Measurements from ENCODE around the gene ZACN. TPM values are rescaled to one million over a fixed set of nuclear protein-coding genes. Genes with fewer than 3 reads are reported as not detected.
"Not testable (repeated sequence)": the region's sequence is repeated elsewhere in the genome, so short reads cannot be mapped to it uniquely, and the experiment has no call there.

Gene ZACN
- total RNA-seq, 1 donor from 2014 or later = 14.1 TPM

DNA sequence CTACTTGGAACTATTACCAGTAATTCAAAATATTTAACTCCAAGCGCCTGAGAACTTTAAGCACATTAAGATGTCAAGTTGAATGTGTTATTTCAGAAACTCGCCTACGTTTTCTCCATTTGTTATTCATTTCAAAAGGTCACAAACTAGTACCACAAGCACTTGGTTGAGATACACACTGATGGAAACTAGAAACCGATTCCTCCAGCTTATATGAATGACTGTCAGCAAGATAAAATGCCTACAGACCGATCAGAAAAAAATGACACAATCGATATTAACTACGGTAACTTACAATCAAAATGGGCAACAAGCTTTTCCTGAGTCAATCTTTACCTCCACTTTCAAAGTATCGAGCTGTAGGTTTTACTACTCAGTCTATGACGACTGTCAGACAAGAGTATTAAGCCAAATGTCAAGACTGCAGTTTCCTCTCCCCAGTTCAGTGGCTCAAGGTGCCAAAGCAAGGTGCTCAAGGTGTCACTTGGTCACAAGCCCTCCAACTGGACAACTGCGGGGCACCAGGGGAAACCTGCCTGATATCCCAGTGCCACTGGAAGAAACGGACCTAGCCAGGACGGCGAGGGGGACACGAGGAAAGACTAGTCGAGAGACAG lies 7.3 kb upstream of the ZACN start:
- peaks cover 24% of the 10 kb centered on the region for H3K4me1 Mint-ChIP-seq (ENCODE audit: low read depth)
- peak overlapping the region; percentile 99 for H3K4me3 Mint-ChIP-seq (ENCODE audit: low read depth)
- no peaks in the 10 kb centered on the region for H3K9me3 Mint-ChIP-seq
- peaks cover 27% of the 10 kb centered on the region for H3K27me3 Mint-ChIP-seq (ENCODE audit: low read depth)
- no peak for DNase-seq (ENCODE audit: low spot score)
- peaks cover 37% of the 10 kb centered on the region for H3K36me3 Mint-ChIP-seq (ENCODE audit: low read depth)
- intact Hi-C loops (cut with micrococcal nuclease) = loop anchor here (2.0 to 10.0 kb wide), 5 partner anchors 31 to 316 kb away; partner anchors contain the start of genes EXOC7 and UNK
- H3K27ac Mint-ChIP-seq = peak overlapping the region; percentile 100

DNA sequence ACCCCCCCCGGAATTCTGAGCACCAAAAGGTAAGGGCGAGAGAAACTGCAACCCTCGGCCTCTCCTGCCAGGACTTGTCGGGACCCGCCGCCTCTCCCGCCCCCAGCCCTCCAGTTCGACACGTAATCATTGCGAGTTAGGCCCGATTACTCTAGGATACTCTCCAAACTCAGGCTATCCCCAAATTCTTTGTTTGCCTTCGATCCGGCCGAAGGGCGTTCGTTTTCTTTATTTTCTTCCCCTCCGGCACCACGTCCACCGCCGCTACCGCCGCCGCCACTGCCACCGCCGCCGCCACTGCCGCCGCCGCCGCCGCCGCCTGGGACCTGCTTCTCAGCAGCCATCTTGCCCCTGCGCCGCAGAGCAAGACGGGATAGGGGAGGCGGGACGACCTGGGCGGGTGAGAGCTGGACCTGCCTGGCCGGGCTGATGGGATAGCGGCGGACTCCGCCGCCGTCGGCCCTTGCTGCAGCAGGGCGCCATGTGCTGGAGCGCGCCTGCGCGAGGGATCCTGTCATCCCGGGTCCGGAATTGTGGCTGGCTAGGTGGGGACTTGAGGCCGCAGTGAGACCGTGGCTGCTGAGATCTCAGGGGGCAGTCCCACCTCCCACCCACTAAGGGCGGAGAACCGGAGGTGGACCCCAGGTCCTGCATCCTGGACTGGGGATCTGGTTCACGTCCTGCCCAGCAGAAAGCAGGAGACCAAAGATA lies 6.7 kb upstream of the ZACN start, which contains the start of gene SRP68:
Gene SRP68 (minus strand): TSS at position 370 of the 711 bp plus-strand sequence. CDS start 26 bp downstream, at position 344.
- peaks cover 26% of the 10 kb centered on the region for H3K4me1 Mint-ChIP-seq (ENCODE audit: low read depth)
- intact Hi-C loops (cut with micrococcal nuclease) = loop anchor here (2.0 to 10.0 kb wide), 3 partner anchors 30 to 315 kb away; partner anchors contain the start of genes EXOC7 and UNK
- peaks cover 34% of the 10 kb centered on the region for H3K27me3 Mint-ChIP-seq (ENCODE audit: low read depth)
- peak; percentile 82 for DNase-seq (ENCODE audit: low spot score)
- H3K27ac Mint-ChIP-seq = peak within 1 kb of the TSS; percentile 100
- peak within 1 kb of the TSS; percentile 99 for H3K4me3 Mint-ChIP-seq (ENCODE audit: low read depth)
- peaks cover 38% of the 10 kb centered on the region for H3K36me3 Mint-ChIP-seq (ENCODE audit: low read depth)
- H3K9me3 Mint-ChIP-seq = no peaks in the 10 kb centered on the region

DNA sequence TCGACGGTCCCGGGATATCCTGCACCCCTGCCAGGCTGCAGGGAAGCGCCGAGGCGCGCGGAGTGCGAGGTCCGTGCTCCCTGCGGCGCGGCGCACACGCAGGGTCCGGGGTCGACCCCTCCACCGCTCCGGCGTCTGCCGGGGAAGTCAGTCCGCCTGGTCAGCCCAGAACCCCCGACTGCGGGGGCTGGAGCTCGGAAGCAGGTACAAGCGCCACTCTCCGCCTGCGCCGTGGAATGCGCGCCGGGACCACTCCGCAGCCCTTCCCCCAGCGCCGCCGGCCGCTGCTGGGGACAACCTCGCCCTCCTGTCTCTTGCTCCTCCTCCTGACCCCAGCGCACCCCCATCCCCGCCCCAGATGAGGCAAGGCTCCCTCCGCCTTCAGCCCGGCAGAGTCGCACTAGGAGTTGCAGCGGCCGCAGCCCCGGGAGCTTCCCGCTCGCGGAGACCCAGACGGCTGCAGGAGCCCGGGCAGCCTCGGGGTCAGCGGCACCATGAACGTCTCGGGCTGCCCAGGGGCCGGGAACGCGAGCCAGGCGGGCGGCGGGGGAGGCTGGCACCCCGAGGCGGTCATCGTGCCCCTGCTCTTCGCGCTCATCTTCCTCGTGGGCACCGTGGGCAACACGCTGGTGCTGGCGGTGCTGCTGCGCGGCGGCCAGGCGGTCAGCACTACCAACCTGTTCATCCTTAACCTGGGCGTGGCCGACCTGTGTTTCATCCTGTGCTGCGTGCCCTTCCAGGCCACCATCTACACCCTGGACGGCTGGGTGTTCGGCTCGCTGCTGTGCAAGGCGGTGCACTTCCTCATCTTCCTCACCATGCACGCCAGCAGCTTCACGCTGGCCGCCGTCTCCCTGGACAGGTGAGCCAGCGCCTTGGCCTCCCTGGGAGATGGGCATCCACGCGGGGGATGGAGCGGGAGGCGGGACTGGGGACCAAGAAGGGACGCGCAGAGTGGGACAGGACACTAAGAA lies 4.3 kb upstream of the ZACN start, which contains the start of gene GALR2:
Gene GALR2 (plus strand): TSS at position 392 of the 974 bp plus-strand sequence. CDS start 103 bp downstream, at position 495.
- Mint-ChIP-seq H3K4me1 (ENCODE audit: low read depth) (peaks cover 23% of the 10 kb centered on the region), H3K36me3 (ENCODE audit: low read depth) (peaks cover 29% of the 10 kb centered on the region), H3K9me3 (no peaks in the 10 kb centered on the region), H3K4me3 (ENCODE audit: low read depth) (peak within 1 kb of the TSS; percentile 61), H3K27me3 (ENCODE audit: low read depth) (peaks cover 50% of the 10 kb centered on the region), H3K27ac (no peak within 1 kb of the TSS)
- no peak for DNase-seq (ENCODE audit: low spot score)
- intact Hi-C loops (cut with micrococcal nuclease) = loop anchor here (5.0 to 10.0 kb wide), 2 partner anchors 290 to 313 kb away; partner anchors contain the start of gene UNK

DNA sequence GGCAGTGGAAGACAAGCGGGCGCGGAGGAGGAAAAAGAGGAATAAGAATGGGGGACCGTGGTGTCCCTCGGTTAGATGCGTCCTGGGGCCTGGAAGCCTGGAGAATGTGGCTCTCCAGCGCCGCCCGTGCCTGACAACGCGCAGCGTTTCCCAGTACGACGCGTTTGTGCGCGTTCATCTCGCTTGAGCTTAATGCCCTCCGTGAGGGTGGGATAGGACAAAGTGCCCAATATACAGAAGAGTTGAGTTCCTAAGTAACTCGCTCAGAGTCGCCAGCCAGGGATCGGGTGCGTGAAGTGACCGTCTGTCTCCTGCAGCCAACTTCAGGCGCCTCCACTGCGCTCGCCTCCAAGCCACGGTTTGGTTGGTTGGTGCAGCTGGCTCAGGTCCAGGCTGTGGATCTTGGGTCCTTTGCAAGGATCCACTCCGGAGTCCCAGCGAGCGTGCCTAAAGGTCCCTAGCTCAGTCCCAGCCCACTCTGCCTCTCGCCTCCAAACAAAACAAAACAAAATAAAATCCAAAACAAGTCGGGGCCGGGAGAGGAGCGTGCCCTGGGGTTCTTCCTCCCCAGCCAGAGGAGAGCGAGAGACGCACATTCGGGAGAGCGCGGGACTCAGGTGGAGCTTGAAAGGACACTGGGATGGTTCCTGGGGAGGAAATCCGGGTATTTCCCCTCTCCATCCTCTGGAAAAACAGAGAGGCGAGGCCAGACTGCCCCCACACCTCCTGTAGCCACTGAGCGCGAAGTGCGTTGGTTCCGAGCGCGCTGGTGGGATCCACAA lies 3.4 kb upstream of the ZACN start:
- Mint-ChIP-seq H3K27ac (no peak overlapping the region), H3K27me3 (ENCODE audit: low read depth) (peaks cover 50% of the 10 kb centered on the region), H3K4me1 (ENCODE audit: low read depth) (peaks cover 16% of the 10 kb centered on the region), H3K4me3 (ENCODE audit: low read depth) (peak overlapping the region; percentile 61), H3K36me3 (ENCODE audit: low read depth) (peaks cover 20% of the 10 kb centered on the region), H3K9me3 (no peaks in the 10 kb centered on the region)
- intact Hi-C loops (cut with micrococcal nuclease) = loop anchor here (10.0 kb wide), 1 partner anchor 291 kb away; the partner anchor contains the start of gene UNK
- no peak for DNase-seq (ENCODE audit: low spot score)

DNA sequence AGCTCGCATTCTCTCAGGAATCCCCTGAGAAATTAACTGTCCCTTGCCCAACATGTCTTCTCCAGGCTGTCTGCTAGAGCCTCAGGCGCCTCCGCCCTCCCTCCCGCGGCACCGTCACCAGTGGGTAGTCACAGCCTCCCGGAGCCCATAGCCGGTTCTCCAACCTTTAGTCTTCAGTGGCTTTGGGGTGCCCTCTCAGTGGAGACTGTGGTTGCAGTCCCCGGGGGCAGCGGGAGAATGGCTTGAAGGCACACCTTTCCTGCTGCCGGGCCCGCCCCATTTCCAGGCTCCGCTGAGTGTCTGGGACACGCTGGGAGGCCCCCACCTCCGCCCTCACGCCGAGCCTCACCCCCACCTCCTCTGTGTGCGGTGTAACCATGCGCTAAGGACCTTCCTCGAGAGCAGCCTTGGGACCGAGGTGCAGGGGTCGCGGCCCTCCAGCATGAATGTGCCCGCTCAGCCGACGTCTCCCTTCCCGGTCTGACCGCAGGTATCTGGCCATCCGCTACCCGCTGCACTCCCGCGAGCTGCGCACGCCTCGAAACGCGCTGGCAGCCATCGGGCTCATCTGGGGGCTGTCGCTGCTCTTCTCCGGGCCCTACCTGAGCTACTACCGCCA lies 2.7 kb upstream of the ZACN start:
- Mint-ChIP-seq H3K27ac (no peak overlapping the region), H3K4me3 (ENCODE audit: low read depth) (peak overlapping the region; percentile 73), H3K36me3 (ENCODE audit: low read depth) (peaks cover 16% of the 10 kb centered on the region), H3K27me3 (ENCODE audit: low read depth) (peaks cover 50% of the 10 kb centered on the region), H3K9me3 (no peaks in the 10 kb centered on the region), H3K4me1 (ENCODE audit: low read depth) (peaks cover 14% of the 10 kb centered on the region)
- DNase-seq (ENCODE audit: low spot score) = no peak
- intact Hi-C loops (cut with micrococcal nuclease) = loop anchor here (10.0 kb wide), 1 partner anchor 291 kb away; the partner anchor contains the start of gene UNK

DNA sequence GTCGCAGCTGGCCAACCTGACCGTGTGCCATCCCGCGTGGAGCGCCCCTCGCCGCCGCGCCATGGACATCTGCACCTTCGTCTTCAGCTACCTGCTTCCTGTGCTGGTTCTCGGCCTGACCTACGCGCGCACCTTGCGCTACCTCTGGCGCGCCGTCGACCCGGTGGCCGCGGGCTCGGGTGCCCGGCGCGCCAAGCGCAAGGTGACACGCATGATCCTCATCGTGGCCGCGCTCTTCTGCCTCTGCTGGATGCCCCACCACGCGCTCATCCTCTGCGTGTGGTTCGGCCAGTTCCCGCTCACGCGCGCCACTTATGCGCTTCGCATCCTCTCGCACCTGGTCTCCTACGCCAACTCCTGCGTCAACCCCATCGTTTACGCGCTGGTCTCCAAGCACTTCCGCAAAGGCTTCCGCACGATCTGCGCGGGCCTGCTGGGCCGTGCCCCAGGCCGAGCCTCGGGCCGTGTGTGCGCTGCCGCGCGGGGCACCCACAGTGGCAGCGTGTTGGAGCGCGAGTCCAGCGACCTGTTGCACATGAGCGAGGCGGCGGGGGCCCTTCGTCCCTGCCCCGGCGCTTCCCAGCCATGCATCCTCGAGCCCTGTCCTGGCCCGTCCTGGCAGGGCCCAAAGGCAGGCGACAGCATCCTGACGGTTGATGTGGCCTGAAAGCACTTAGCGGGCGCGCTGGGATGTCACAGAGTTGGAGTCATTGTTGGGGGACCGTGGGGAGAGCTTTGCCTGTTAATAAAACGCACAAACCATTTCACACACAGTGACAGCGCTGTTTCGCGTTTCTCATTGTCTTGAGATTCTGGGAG lies 2.0 kb upstream of the ZACN start:
- H3K9me3 Mint-ChIP-seq = no peaks in the 10 kb centered on the region
- intact Hi-C loops (cut with micrococcal nuclease) = loop anchor here (10.0 kb wide), 1 partner anchor 292 kb away; the partner anchor contains the start of gene UNK
- peak overlapping the region; percentile 73 for H3K4me3 Mint-ChIP-seq (ENCODE audit: low read depth)
- peaks cover 13% of the 10 kb centered on the region for H3K36me3 Mint-ChIP-seq (ENCODE audit: low read depth)
- H3K4me1 Mint-ChIP-seq (ENCODE audit: low read depth) = peaks cover 12% of the 10 kb centered on the region
- H3K27ac Mint-ChIP-seq = no peak overlapping the region
- peaks cover 50% of the 10 kb centered on the region for H3K27me3 Mint-ChIP-seq (ENCODE audit: low read depth)
- peak; percentile 34 for DNase-seq (ENCODE audit: low spot score)

DNA sequence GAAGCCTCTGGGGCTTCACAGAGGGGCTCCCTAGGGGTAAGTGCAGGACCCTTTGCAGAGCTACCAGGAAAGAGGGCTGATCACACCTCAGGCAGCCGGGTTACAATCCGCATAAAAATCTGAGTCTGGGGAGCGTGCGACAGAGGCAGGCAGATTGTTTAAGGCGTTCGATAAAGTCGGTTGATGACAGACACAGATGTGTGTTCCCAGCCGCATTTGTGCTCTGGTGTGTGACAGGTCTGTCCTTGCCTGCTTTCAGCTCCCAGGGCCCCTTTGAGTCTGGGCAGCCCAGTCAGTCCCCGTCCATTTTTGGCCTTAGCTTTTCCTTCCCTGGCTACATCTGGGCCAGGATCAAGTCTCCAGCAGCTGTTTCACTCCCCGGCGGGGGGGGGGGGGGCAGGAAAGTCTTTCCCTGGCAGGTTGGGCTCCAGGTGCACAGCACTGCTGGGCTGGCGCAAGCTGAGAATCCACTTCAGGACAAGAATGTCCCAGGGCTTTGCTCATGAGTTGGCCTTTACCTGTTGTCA lies 1.3 kb upstream of the ZACN start:
- H3K4me3 Mint-ChIP-seq (ENCODE audit: low read depth) = no peak overlapping the region
- H3K9me3 Mint-ChIP-seq = no peaks in the 10 kb centered on the region
- peaks cover 12% of the 10 kb centered on the region for H3K4me1 Mint-ChIP-seq (ENCODE audit: low read depth)
- H3K27ac Mint-ChIP-seq = no peak overlapping the region
- peaks cover 13% of the 10 kb centered on the region for H3K36me3 Mint-ChIP-seq (ENCODE audit: low read depth)
- DNase-seq (ENCODE audit: low spot score) = no peak
- peaks cover 50% of the 10 kb centered on the region for H3K27me3 Mint-ChIP-seq (ENCODE audit: low read depth)
- intact Hi-C loops (cut with micrococcal nuclease) = loop anchor here (10.0 kb wide), 1 partner anchor 293 kb away; the partner anchor contains the start of gene UNK

DNA sequence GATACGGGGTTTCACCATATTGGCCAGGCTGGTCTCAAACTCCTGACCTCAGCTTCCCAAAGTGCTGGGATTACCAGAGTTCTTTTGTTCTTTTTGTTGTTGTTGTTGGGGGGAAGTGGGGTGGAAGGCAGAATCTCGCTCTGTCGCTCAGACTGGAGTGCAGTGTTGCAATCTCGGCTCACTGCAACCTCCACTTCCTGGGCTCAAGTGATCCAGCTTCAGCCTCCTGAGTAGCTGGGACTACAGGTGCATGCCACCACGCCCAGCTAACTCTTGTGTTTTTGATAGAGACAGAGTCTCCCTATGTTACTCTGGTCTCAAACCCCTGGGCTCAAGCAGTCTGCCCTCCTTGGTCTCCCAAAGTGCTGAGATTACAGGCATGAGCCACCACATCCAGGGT lies 612 bp upstream of the ZACN start:
- not testable (repeated sequence) for H3K4me3 Mint-ChIP-seq (ENCODE audit: low read depth); H3K9me3 Mint-ChIP-seq; DNase-seq (ENCODE audit: low spot score)
- intact Hi-C loops (cut with micrococcal nuclease) = loop anchor here (10.0 kb wide), 1 partner anchor 294 kb away; the partner anchor contains the start of gene UNK
- Mint-ChIP-seq H3K4me1 (ENCODE audit: low read depth) (peaks cover 12% of the 10 kb centered on the region), H3K27me3 (ENCODE audit: low read depth) (peaks cover 50% of the 10 kb centered on the region), H3K27ac (peak overlapping the region; percentile 8), H3K36me3 (ENCODE audit: low read depth) (peaks cover 13% of the 10 kb centered on the region)

DNA sequence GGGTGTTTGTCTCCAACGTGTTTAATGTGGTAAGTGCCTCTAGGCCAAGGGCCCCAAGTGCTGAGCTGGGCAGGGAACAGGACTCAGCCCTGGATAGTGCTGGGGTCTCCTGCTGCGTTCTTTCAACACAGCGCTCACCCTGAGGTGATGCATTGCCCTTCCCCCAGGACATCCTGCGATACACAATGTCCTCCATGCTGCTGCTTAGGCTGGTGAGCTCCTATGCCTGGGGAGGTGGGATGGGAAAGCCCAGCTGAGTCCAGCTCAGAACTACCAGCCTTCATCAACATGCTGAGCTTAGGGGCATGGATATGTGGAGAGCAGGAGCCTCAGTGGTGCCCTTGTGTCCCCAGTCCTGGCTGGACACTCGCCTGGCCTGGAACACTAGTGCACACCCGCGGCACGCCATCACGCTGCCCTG lies 563 bp downstream of the ZACN start:
- no peak overlapping the region for H3K27ac Mint-ChIP-seq
- no peaks in the 10 kb centered on the region for H3K9me3 Mint-ChIP-seq
- intact Hi-C loops (cut with micrococcal nuclease) = loop anchor here (10.0 kb wide), 1 partner anchor 295 kb away; the partner anchor contains the start of gene UNK
- peaks cover 43% of the 10 kb centered on the region for H3K27me3 Mint-ChIP-seq (ENCODE audit: low read depth)
- DNase-seq (ENCODE audit: low spot score) = no peak
- peaks cover 20% of the 10 kb centered on the region for H3K36me3 Mint-ChIP-seq (ENCODE audit: low read depth)
- no peak overlapping the region for H3K4me3 Mint-ChIP-seq (ENCODE audit: low read depth)
- H3K4me1 Mint-ChIP-seq (ENCODE audit: low read depth) = peaks cover 12% of the 10 kb centered on the region

DNA sequence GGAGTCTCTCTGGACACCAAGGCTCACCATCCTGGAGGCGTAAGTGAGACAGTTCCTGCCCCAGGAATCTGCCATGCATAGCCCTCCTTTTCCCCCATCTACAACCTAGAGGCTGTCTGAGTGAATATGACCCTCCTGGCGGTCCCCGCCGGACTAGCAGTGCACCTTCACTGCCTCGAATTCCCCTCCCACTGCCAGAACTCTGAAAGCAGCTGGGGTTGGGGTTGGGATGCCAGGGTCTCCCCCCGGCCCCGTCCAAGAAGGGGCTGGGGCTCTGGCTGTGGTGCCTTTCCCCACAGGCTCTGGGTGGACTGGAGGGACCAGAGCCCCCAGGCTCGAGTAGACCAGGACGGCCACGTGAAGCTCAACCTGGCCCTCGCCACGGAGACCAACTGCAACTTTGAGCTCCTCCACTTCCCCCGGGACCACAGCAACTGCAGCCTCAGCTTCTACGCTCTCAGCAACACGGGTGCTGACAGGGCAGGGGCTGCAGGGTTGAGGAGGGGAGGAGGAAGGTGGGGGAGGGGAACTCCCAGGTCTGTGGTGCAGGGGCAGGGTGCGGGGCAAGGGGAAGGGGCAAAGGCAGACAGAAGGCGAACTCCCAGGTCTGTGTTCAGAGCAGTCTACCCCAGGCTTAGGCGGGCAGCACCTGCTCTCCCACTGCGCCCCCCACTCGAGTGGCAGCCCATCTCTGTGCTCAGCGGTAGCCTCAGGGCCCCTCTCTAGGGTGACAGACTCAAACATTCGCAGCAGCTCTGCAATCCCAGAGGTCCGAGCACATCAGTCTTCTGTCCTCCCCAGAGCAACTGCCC lies 1.2 kb downstream of the ZACN start:
- no peak overlapping the region for H3K27ac Mint-ChIP-seq
- no peak for DNase-seq (ENCODE audit: low spot score)
- H3K36me3 Mint-ChIP-seq (ENCODE audit: low read depth) = peaks cover 22% of the 10 kb centered on the region
- H3K27me3 Mint-ChIP-seq (ENCODE audit: low read depth) = peaks cover 38% of the 10 kb centered on the region
- intact Hi-C loops (cut with micrococcal nuclease) = loop anchor here (10.0 kb wide), 1 partner anchor 295 kb away; the partner anchor contains the start of gene UNK
- peaks cover 8% of the 10 kb centered on the region for H3K4me1 Mint-ChIP-seq (ENCODE audit: low read depth)
- no peaks in the 10 kb centered on the region for H3K9me3 Mint-ChIP-seq
- H3K4me3 Mint-ChIP-seq (ENCODE audit: low read depth) = no peak overlapping the region

All from activated T-helper 2 cell treated with anti-CD3 and anti-CD28 coated beads, Interferon-gamma antibody, Interleukin-2, Interleukin-4, amounts not matched to agents 10 μg/mL and 5 μg/mL and 100 μg/mL, durations not matched to agents 14 hours and 24 hours and 36 hours (primary cell).